GM18508 (cell line): Measurements from ENCODE around the gene SERGEF.

Experiments
- ATAC-seq: cut with Tn5 transposase; IDR thresholded peaks from one replicate; pipeline ENCODE4 v1.9.1; 2021; ENCODE audit warnings: moderate number of reproducible peaks; ENCODE audit not compliant: insufficient read depth, unreplicated experiment

Gene SERGEF

DNA sequence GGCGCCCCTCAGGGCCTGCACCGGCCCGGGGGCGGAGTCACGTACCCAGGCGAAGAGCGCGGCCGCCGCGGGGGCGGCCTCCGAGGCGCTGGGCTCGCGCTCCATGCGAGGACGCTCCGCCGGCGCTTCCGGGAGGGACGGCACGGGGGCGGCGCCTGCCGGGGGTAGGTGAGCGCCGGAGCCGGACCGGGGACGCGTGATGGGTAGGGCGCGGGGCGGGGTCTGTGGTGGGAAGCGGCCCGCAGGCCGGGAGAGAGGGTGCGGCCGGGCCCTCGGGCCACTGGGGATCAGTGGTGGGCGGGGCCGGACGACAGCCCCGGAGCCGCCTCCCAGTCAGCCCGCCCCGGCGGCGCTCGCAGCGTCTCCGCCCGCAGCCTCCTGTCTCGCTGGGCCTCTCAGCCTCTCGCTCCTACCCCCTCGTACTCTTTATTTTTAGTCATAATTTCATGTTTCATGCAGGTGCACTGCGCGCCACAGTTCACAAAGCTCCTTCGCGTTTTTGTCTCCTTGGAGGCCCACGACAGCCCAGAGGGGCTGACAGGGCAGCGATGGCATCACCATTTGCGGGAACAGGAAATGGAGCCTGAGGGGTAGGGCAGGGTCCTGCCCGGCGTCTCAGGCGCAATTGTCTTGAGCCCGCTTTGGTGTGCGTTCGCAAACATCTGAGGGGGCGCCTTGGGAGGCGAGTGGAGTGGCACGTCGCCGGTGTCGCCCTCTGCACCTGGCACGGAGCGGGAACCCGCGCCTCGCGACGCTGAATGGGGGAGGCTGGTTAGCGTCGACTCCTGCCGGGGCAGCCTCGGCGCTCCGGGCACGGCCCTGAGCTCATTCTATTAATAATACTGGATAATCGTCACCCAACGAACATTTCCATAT lies at the start of gene SERGEF:
Gene SERGEF (minus strand): TSS at position 142 of the 876 bp plus-strand sequence. CDS start 37 bp downstream, at position 105.
- ATAC-seq: peak; percentile 69

- no peak for ATAC-seq
These were observed 48.5 kb upstream of the SERGEF start for GRCh38 chr11:18061351-18061750.

GRCh38 chr11:18056561-18057181 lies 43.8 kb upstream of the SERGEF start:
- ATAC-seq: no peak

- no peak for ATAC-seq
These were observed 41.8 kb upstream of the SERGEF start for GRCh38 chr11:18054511-18055103.

- ATAC-seq: no peak
These were observed 38.0 kb upstream of the SERGEF start for GRCh38 chr11:18050848-18051247.

DNA sequence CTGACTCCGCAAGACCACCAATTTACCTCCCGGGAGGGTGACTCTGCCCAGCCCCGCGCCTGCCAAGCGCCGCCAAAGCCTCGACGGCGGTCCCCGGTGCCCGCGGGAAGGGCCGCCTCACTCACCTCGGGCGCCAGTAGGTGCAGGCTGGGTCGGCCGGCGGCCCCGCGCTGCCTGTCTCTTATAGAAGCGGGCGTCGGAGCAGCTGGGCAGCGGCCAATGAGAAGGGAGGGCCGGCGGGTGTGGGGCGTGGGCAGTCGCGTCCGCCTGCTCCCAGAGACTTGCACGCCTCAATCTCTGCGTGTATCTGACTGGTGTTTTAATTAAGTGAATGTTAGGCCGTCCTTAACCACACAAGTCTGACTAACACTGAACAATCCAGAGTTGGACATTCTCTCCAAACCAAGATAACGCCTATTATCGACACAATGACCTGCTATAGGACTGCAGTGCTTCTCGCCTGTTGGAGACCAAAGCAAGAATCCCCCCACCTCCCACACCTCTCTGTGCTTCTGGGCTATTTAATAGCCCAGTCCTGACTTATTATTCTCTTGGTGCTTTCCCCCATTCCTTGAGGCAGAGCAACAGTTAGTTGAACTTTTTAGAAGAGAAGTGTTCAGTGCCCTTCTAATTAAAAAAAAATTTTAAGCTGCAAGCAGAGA lies 33.4 kb upstream of the SERGEF start, which contains the start of gene TPH1:
Gene TPH1 (minus strand): TSS at position 154 of the 662 bp plus-strand sequence. CDS start 5,507 bp downstream, outside the sequence.
- no peak for ATAC-seq

DNA sequence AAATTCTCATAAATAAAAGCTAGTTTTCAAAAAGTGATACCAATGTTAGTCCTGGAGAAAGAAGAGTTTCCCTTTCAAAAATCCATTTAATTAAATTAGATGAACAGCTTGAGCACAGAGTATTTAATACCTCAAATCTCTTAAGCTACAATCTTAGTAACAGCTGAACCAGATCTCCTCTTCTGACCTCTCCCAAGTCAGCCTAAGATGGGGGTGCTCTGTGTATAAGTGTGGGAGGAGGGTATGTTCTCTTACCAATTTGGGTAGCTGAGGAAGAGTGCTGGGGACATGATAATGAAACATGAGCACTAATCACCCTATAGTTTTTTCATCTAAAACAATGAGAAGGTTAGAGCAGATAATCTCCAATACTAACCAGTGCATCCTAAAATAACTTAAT lies 23.6 kb upstream of the SERGEF start:
- ATAC-seq: no peak

- ATAC-seq: no peak
These were observed 14.6 kb upstream of the SERGEF start for GRCh38 chr11:18027475-18027874.

DNA sequence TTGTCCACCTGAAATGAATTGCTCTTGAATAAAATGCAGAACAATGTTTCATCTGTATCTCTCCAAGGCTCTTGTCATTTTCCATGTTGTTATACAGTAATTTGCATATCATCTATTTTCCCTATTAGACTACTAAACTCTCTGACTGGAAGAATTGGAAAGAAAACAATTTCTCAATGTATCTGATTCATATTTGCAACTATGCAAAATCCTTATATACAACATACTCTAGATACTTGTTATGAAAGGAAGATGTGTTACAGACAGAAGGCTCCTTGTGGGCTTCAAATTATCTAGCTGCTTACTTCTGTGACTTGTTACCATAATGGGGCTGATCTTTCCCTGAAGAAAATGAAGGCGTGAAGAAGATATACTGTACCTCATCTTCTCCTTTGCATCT lies 9.6 kb upstream of the SERGEF start:
- ATAC-seq: no peak

GRCh38 chr11:18019650-18020049 lies 6.8 kb upstream of the SERGEF start:
- ATAC-seq: no peak

DNA sequence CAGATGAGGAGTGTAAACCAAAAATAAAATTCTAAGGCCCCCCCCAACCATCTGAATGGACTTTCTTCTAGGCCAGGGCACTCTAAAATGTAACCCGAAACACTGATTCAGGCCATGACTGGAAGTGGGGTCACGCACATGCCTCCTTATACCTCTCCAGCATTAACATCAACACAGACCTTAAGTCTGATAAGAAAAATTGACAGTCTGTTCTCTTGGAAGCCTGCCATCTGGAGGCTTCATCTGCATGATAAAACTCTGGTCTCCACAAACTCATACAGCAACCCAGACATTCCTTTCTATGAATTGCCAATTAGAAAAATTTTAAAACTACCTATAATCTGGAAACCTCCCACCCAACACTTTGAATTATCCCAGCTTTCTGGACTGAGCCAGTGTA lies 3.9 kb upstream of the SERGEF start:
- ATAC-seq: no peak

- no peak for ATAC-seq
These were observed 2.0 kb upstream of the SERGEF start for GRCh38 chr11:18014876-18015275.

- no peak for ATAC-seq
These were observed 1.1 kb upstream of the SERGEF start for GRCh38 chr11:18013790-18014507.

- ATAC-seq: peak; percentile 1
These were observed 533 bp downstream of the SERGEF start for GRCh38 chr11:18012122-18012905.

DNA sequence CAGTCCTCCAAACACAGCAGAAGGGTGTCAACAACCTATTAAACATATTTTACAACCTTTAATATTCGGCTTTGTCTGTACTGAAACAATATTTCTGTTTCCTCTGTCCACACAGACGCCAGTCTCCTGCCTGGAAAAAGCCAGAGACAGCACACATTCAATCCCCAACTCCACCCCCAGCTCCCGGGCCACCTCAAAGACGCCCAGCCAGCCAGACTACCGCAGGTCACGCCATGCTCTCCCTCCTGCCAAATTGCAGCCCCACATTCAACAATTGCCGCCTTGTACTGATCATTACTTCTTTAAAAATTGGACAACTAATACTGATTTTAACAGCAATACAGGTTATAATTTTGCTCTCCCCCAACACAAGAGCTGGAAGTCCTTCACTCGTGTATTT lies 1.2 kb downstream of the SERGEF start:
- ATAC-seq: no peak

DNA sequence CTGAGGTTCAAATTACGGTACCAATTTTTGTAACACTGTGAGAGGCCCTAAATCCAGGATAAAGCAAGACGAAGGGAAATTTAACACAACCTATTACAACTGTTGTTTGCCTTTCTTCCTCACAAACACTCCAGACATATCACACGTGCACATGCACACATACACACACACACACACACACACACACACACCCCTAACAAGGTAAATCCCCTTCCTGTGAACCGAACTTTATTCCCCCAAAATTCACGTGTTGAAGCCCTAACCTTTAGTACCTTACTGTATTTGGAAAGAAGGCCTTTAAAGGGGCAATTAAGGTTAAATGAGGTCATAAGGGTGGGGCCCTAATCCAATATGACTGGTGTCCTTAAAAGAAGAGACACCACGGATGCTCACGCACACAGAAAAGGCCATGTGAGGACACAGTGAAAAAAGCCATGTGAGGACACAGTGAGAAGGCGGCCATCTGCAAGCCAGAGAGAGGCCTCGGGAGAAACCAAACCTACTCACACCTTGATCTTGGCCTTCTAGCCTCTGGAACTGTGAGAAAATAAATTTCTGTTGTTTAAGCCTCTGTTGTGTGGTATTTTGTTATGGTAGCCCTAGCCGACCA lies 1.8 kb downstream of the SERGEF start:
- no peak for ATAC-seq

DNA sequence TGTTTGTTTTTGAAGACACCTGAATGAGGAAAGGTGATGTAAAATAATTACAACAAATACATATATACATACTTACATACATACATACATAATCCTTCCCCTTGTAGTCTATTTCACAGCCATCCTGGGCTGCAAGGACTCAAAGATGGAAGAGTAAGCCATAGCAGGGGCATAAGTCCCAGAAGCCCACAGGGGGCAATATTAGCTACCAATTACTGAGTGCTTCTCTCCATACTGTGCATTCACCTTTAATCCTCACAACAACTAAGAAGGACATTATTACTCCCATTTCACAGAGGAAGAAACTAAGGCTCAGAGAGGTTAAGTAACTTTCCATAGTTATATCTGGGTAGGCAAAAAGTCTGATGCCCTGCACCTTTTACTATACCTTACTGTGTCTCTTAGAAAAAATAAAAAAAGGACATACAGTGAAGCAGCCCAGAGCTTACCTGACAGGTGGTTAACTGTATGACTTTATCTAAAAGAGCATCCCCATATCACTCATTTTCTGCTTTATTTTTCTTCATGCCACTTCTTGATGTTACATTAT lies 2.7 kb downstream of the SERGEF start:
- ATAC-seq: no peak

- ATAC-seq: no peak
These were observed 7.3 kb downstream of the SERGEF start for GRCh38 chr11:18005376-18006129.
